B cell (primary cell): ENCODE data around the gene STARD9. TPM values are rescaled to one million over a fixed set of nuclear protein-coding genes. Genes with fewer than 3 reads are reported as not detected.

Source experiments
- ATAC-seq: fragments of 200-7000 bp; cut with Tn5 transposase; one replicate; pipeline ENCODE4 v1.10.0; 2021; ENCODE audit warnings: low read depth, mild to moderate bottlenecking, moderate number of reproducible peaks, moderate library complexity
- CTCF ChIA-PET: fragments of 350-600 bp; sonication (Branson Sonifier 250); formaldehyde crosslinking; loops from one replicate; lab custom pipeline; 2021; ENCODE audit warnings: antibody characterized with exemption, inconsistent platforms; lab: Charles Lee
- POLR2A ChIA-PET: fragments of 350-600 bp; sonication (Branson Sonifier 250); formaldehyde crosslinking; loops from one replicate; lab custom pipeline; 2021; ENCODE audit warnings: antibody characterized with exemption; lab: Charles Lee
- DNase-seq: peaks from one replicate; pipeline ENCODE4 v3.0.0; 2013
- H2AFZ ChIP-seq: 2 replicates; pipeline ENCODE4 v1.6.1; 2012; ENCODE audit warnings: mild to moderate bottlenecking, low read depth, low read length; ENCODE audit not compliant: insufficient read depth, poor library complexity, severe bottlenecking
- H3K27ac ChIP-seq, 2 donors: 1 replicate in 1 of 2; 2 replicates in 1 of 2; pipeline ENCODE4 v1.5.1; 2012 to 2013; ENCODE audit warnings: low read length in 2 of 2, mild to moderate bottlenecking in 2 of 2, moderate library complexity in 1 of 2
- H3K27me3 ChIP-seq, 4 experiments: fragments of 200-600 bp in 1 of 4; sonication (generic) in 1 of 4; replicated peaks in 1 of 4; 1 replicate in 2 of 4; 2 replicates in 2 of 4; pipeline versions ENCODE4 v1.6.1 to v1.7.0; 2013 to 2016; ENCODE audit warnings: low read length in 3 of 4, mild to moderate bottlenecking in 2 of 4, mixed read lengths in 1 of 4, moderate library complexity in 1 of 4; ENCODE audit not compliant: insufficient read depth in 4 of 4, control insufficient read depth in 3 of 4; ENCODE audit errors: control extremely low read depth in 1 of 4
- H3K36me3 ChIP-seq, 2 experiments: replicated peaks in 1 of 2; 1 replicate in 1 of 2; 2 replicates in 1 of 2; pipeline versions ENCODE4 v1.6.1 to v1.7.1; 2013; ENCODE audit warnings: low read length in 1 of 2; ENCODE audit not compliant: insufficient read depth in 2 of 2, control insufficient read depth in 1 of 2; ENCODE audit errors: control extremely low read depth in 1 of 2, extremely low read depth in 1 of 2
- H3K4me1 ChIP-seq, 2 donors: fragments of 200-600 bp in 1 of 2; sonication (generic) in 1 of 2; 1 replicate in 1 of 2; 2 replicates in 1 of 2; pipeline versions ENCODE4 v1.5.1 to v1.6.1; 2013 to 2017; ENCODE audit warnings: low read length in 2 of 2; ENCODE audit not compliant: control insufficient read depth in 2 of 2, insufficient read depth in 2 of 2
- H3K4me2 ChIP-seq: replicated peaks from 2 replicates; pipeline ENCODE3; 2012; ENCODE audit warnings: mild to moderate bottlenecking, low read depth, low read length; ENCODE audit not compliant: poor library complexity, severe bottlenecking
- H3K4me3 ChIP-seq, 5 experiments: fragments of 200-600 bp in 1 of 5; sonication (generic) in 1 of 5; 1 replicate in 3 of 5; 2 replicates in 2 of 5; pipeline versions ENCODE4 v1.5.1 to v1.7.0; 2011 to 2016; ENCODE audit warnings: low read length in 4 of 5, mild to moderate bottlenecking in 4 of 5, low read depth in 2 of 5, control low read depth in 1 of 5, moderate library complexity in 1 of 5; ENCODE audit not compliant: insufficient read depth in 1 of 5; ENCODE audit errors: control extremely low read depth in 1 of 5, extremely low read depth in 1 of 5
- H3K79me2 ChIP-seq: fragments of 200-600 bp; sonication (generic); one replicate; pipeline ENCODE4 v1.6.0; 2016; ENCODE audit warnings: low read length; ENCODE audit not compliant: control insufficient read depth, insufficient read depth
- H3K9ac ChIP-seq: fragments of 200-600 bp; sonication (generic); 2 replicates; pipeline ENCODE4 v1.6.1; 2017; ENCODE audit warnings: mild to moderate bottlenecking, low read length, moderate library complexity
- H3K9me3 ChIP-seq, 3 donors: one replicate each; pipeline versions ENCODE4 v1.6.1 to v1.7.1; 2013; ENCODE audit warnings: low read length in 2 of 3; ENCODE audit not compliant: control insufficient read depth in 2 of 3, insufficient read depth in 1 of 3; ENCODE audit errors: control extremely low read depth in 1 of 3
- H4K20me1 ChIP-seq: 2 replicates; pipeline ENCODE4 v1.6.0; 2012; ENCODE audit warnings: mild to moderate bottlenecking, low read length; ENCODE audit not compliant: insufficient read depth, control insufficient read depth, poor library complexity, severe bottlenecking
- H3K27ac Mint-ChIP-seq: one replicate; pipeline ENCODE4 v1.8.0; 2021; ENCODE audit warnings: mixed read lengths
- H3K27me3 Mint-ChIP-seq: one replicate; pipeline ENCODE4 v1.8.0; 2021; ENCODE audit warnings: mixed read lengths
- H3K4me1 Mint-ChIP-seq: one replicate; pipeline ENCODE4 v1.8.0; 2021; ENCODE audit warnings: mixed read lengths
- H3K4me3 Mint-ChIP-seq: one replicate; pipeline ENCODE4 v1.8.0; 2021; ENCODE audit warnings: mixed read lengths
- H3K9me3 Mint-ChIP-seq: one replicate; pipeline ENCODE4 v1.8.0; 2022; ENCODE audit warnings: mixed read lengths; ENCODE audit not compliant: insufficient read depth
- EZH2 ChIP-seq: IDR thresholded peaks from 2 replicates; pipeline ENCODE4 v1.6.1; 2012; ENCODE audit warnings: borderline replicate concordance, low read depth, mild to moderate bottlenecking, moderate library complexity, low read length; ENCODE audit not compliant: insufficient read depth, poor library complexity, severe bottlenecking
- WGBS: methylation state at CpG from one replicate; pipeline ENCODE4 v1.1.5; 2013; ENCODE audit warnings: missing lambda C conversion rate; ENCODE audit not compliant: insufficient coverage; 5-methylcytosine and 5-hydroxymethylcytosine counted together
- intact Hi-C: fragments of 100-400 bp; cut with micrococcal nuclease; formaldehyde crosslinking; loops from one replicate; pipeline ENCODE4 v1.10.0; 2022
- polyA plus RNA-seq: library from polyadenylated mRNA; depleted of rRNA; stranded (reverse); fragments of >200 nt; gene quantifications from 2 replicates; pipeline ENCODE4 v1.2.3, GENCODE V29; 2012
- total RNA-seq, 2 donors: library from RNA; stranded (reverse); fragments of 120-200 nt in 1 of 2; gene quantifications; 1 replicate in 1 of 2; 2 replicates in 1 of 2; pipeline versions ENCODE4 v1.2.3 to v1.2.4, GENCODE V29; 2013 to 2022
- TF ChIP-seq, protein P1 (sequence below): fragments of 200-600 bp; IDR thresholded peaks from one replicate; pipeline ENCODE4 v1.8.0; 2022; ENCODE audit warnings: antibody characterized with exemption, mild to moderate bottlenecking

The STARD9 gene
- total and polyA plus RNA-seq, 2 donors (not counting 1 experiment from before 2014, with no cell fraction given) = 5.0 to 23.1 TPM

- ChIA-PET POLR2A (no interaction called here), CTCF (no interaction called here)
- intact Hi-C loops = loop anchor here (10.0 kb wide), 1 partner anchor 765 kb away; the partner anchor contains the start of gene TP53BP1
- H3K79me2 ChIP-seq = no peaks in the 10 kb centered on the region
- no peaks in the 10 kb centered on the region for H3K9me3 ChIP-seq
- peaks cover 10 to 71% of the 10 kb centered on the region in 2 experiments for H3K36me3 ChIP-seq
- no peaks in the 10 kb centered on the region for H3K4me1 ChIP-seq
- H3K27me3 Mint-ChIP-seq = no peaks in the 10 kb centered on the region
- no peak overlapping the region for H3K4me2 ChIP-seq
- H3K9me3 Mint-ChIP-seq = no peaks in the 10 kb centered on the region
- no peaks in the 10 kb centered on the region for H3K27me3 ChIP-seq
- no peak overlapping the region for H3K27ac Mint-ChIP-seq
- H3K27ac ChIP-seq = no peak overlapping the region
- 91% methylated on average over 7 of the region's 8 CpGs for WGBS
- ATAC-seq = no peak
- TF ChIP-seq, protein P1, sequence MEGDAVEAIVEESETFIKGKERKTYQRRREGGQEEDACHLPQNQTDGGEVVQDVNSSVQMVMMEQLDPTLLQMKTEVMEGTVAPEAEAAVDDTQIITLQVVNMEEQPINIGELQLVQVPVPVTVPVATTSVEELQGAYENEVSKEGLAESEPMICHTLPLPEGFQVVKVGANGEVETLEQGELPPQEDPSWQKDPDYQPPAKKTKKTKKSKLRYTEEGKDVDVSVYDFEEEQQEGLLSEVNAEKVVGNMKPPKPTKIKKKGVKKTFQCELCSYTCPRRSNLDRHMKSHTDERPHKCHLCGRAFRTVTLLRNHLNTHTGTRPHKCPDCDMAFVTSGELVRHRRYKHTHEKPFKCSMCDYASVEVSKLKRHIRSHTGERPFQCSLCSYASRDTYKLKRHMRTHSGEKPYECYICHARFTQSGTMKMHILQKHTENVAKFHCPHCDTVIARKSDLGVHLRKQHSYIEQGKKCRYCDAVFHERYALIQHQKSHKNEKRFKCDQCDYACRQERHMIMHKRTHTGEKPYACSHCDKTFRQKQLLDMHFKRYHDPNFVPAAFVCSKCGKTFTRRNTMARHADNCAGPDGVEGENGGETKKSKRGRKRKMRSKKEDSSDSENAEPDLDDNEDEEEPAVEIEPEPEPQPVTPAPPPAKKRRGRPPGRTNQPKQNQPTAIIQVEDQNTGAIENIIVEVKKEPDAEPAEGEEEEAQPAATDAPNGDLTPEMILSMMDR = no peak
- no peak for TF ChIP-seq EZH2
- H3K4me1 Mint-ChIP-seq = peaks cover 2% of the 10 kb centered on the region
- DNase-seq = no peak
- H3K9ac ChIP-seq = no peak overlapping the region
- no peak overlapping the region for H3K4me3 Mint-ChIP-seq
- no peak overlapping the region for H2AFZ ChIP-seq
- H4K20me1 ChIP-seq = no peaks in the 10 kb centered on the region
- no peak overlapping the region for H3K4me3 ChIP-seq
These were observed 154.7 kb downstream of the STARD9 start for GRCh38 chr15:42730135-42730534.

DNA sequence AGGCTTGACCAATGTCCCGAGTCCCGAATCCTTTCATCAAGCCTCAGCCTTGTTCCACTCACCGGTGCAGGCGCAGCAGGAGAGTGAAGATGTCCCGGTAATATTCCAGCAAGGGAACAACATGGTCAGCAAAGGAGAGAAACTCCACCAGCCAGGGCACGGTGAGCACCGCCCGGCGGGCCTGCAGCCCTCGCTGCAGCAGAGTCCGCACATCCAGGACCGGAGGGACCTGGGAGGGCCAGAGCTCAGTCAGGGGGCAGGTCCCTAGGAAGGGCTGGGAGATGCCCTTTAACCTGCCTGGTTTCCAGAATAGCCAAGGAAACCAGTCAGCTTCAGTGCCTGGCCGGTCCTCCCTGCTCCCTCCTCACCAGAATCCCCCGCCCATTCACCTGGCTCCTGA is 155.1 kb downstream of the STARD9 start:
- no peak overlapping the region for H3K4me2 ChIP-seq
- WGBS = 97% methylated on average over 14 of the region's 14 CpGs
- ATAC-seq (no peak), DNase-seq (no peak)
- no peak for TF ChIP-seq EZH2
- TF ChIP-seq, protein P1 = no peak
- no peaks in the 10 kb centered on the region for H3K9me3 ChIP-seq
- H3K4me1 ChIP-seq = peaks cover 0 to 3% of the 10 kb centered on the region in 2 donors
- Mint-ChIP-seq H3K4me3 (no peak overlapping the region), H3K27me3 (no peaks in the 10 kb centered on the region), H3K9me3 (no peaks in the 10 kb centered on the region), H3K27ac (no peak overlapping the region), H3K4me1 (peaks cover 2% of the 10 kb centered on the region)
- H3K27ac ChIP-seq = no peak overlapping the region
- no peak overlapping the region for H3K9ac ChIP-seq
- POLR2A ChIA-PET = interaction anchor here (0.6 kb wide), 1 partner anchor 132 kb away, joined by 3 read pairs; no protein-coding TSS in a partner anchor
- H3K79me2 ChIP-seq = peaks cover 2% of the 10 kb centered on the region
- peaks cover 9 to 67% of the 10 kb centered on the region in 2 experiments for H3K36me3 ChIP-seq
- H3K4me3 ChIP-seq = no peak overlapping the region
- intact Hi-C loops = loop anchor here (10.0 kb wide), 1 partner anchor 764 kb away; the partner anchor contains the start of gene TP53BP1
- H4K20me1 ChIP-seq = no peaks in the 10 kb centered on the region
- no peak overlapping the region for H2AFZ ChIP-seq
- CTCF ChIA-PET = no interaction called here
- H3K27me3 ChIP-seq = no peaks in the 10 kb centered on the region
